HepG2 (cell line): ENCODE data around the gene ELAPOR1. TPM values are rescaled to one million over a fixed set of nuclear protein-coding genes. Genes with fewer than 3 reads are reported as not detected.

ENCODE experiments used
- ATAC-seq: fragments of 200-7000 bp; cut with Tn5 transposase; 3 replicates; pipeline ENCODE4 v1.9.1; 2020; ENCODE audit warnings: mild to moderate bottlenecking, moderate library complexity
- BruUV-seq: library from RNA; stranded (reverse); fragments of 400-500 nt; replicated peaks from 2 replicates; lab custom pipeline; 2021; lab: Mats Ljungman, UMichigan
- CTCF ChIA-PET: fragments of 300-600 bp; formaldehyde crosslinking; extraction: SDS; loops from one replicate; lab custom pipeline; 2021; ENCODE audit warnings: low total read pairs, inconsistent platforms, low intra/inter-chr PET ratio; lab: Yijun Ruan, JAX
- POLR2A ChIA-PET: fragments of 350-600 bp; sonication (Branson Sonifier 250); formaldehyde crosslinking; loops from one replicate; lab custom pipeline; 2020; ENCODE audit warnings: antibody characterized with exemption, inconsistent platforms; lab: Yijun Ruan, JAX
- DNase-seq: peaks from one replicate; pipeline ENCODE4 v3.0.0-alpha.2; 2015; ENCODE audit warnings: low spot score
- FAIRE-seq: peaks from 3 replicates; lab custom pipeline; 2011; peaks lifted over from hg19 to GRCh38; lab: Jason Lieb, UNC
- H2AFZ ChIP-seq: one replicate; pipeline ENCODE4 v1.6.1; 2011; ENCODE audit warnings: low read length, inconsistent platforms
- H3K27ac ChIP-seq: fragments of 300-600 bp; 3 replicates; pipeline ENCODE4 v1.8.0; 2011; ENCODE audit warnings: mixed run types, mild to moderate bottlenecking, mixed read lengths, low read length, inconsistent platforms; ENCODE audit not compliant: insufficient read depth; ENCODE audit errors: extremely low read length
- H3K27me3 ChIP-seq, 2 experiments: fragments of 200-600 bp in 1 of 2; 2 replicates in 1 of 2; 3 replicates in 1 of 2; pipeline versions ENCODE4 v1.6.0 to v1.8.0; 2011; ENCODE audit warnings: low read length in 2 of 2, mild to moderate bottlenecking in 2 of 2, moderate library complexity in 2 of 2, inconsistent platforms in 1 of 2; ENCODE audit not compliant: insufficient read depth in 2 of 2, control insufficient read depth in 1 of 2
- H3K36me3 ChIP-seq, 2 experiments: fragments of 200-600 bp in 1 of 2; replicated peaks in 1 of 2; 2 replicates in 1 of 2; 3 replicates in 1 of 2; pipeline versions ENCODE4 v1.5.1 to v1.8.0; 2011; ENCODE audit warnings: low read length in 2 of 2, inconsistent platforms in 1 of 2; ENCODE audit not compliant: insufficient read depth in 2 of 2, control insufficient read depth in 1 of 2
- H3K4me1 ChIP-seq: 2 replicates; pipeline ENCODE4 v1.5.1; 2012; ENCODE audit warnings: low read length, inconsistent platforms; ENCODE audit not compliant: insufficient read depth
- H3K4me2 ChIP-seq: 2 replicates; pipeline ENCODE4 v1.6.0; 2011; ENCODE audit warnings: low read depth, low read length, inconsistent platforms
- H3K4me3 ChIP-seq, 3 experiments: fragments of 200-600 bp in 1 of 3; sonication (generic), shearing (Covaris generic) in 1 of 3; replicated peaks in 1 of 3; 2 replicates each; pipeline ENCODE4 v1.5.1; 2011 to 2016; ENCODE audit warnings: low read length in 3 of 3, inconsistent platforms in 2 of 3, low read depth in 2 of 3, mild to moderate bottlenecking in 2 of 3, control low read depth in 1 of 3, mixed read lengths in 1 of 3; ENCODE audit not compliant: insufficient read depth in 1 of 3
- H3K79me2 ChIP-seq: one replicate; pipeline ENCODE4 v1.6.1; 2011; ENCODE audit warnings: low read length, inconsistent platforms; ENCODE audit not compliant: insufficient read depth
- H3K9ac ChIP-seq: 2 replicates; pipeline ENCODE4 v1.6.0; 2011; ENCODE audit warnings: mild to moderate bottlenecking, low read depth, low read length, inconsistent platforms; ENCODE audit not compliant: insufficient read depth
- H3K9me3 ChIP-seq: 2 replicates; pipeline ENCODE4 v1.5.1; 2012; ENCODE audit warnings: mild to moderate bottlenecking, low read length
- H4K20me1 ChIP-seq: 2 replicates; pipeline ENCODE4 v1.6.0; 2011; ENCODE audit warnings: inconsistent platforms, mild to moderate bottlenecking, low read length, moderate library complexity; ENCODE audit not compliant: insufficient read depth
- E2F2 ChIP-seq: sonication (generic); formaldehyde crosslinking; IDR thresholded peaks from 2 replicates; pipeline ENCODE4 v1.4.0; 2020; ENCODE audit warnings: missing genetic modification reagents, borderline replicate concordance
- LCORL ChIP-seq, 2 experiments: fragments of 450-650 bp in 1 of 2; sonication (generic) in 1 of 2; formaldehyde crosslinking in 1 of 2; IDR thresholded peaks; 2 replicates each; pipeline versions ENCODE4 v1.5.0 to v1.6.1; 2017 to 2020; ENCODE audit warnings: antibody characterized with exemption in 1 of 2, missing genetic modification reagents in 1 of 2
- NFE2 ChIP-seq: sonication (generic); formaldehyde crosslinking; IDR thresholded peaks from 2 replicates; pipeline ENCODE4 v1.4.0; 2020; ENCODE audit warnings: missing genetic modification reagents
- RARA ChIP-seq: IDR thresholded peaks from 2 replicates; pipeline ENCODE4 v1.6.1; 2016; ENCODE audit warnings: missing genetic modification reagents, missing compliant biosample characterization
- RORA ChIP-seq: sonication (generic); formaldehyde crosslinking; IDR thresholded peaks from 2 replicates; pipeline ENCODE4 v1.5.0; 2020; ENCODE audit warnings: mild to moderate bottlenecking, missing genetic modification reagents, moderate library complexity
- THYN1 ChIP-seq: sonication (generic); formaldehyde crosslinking; IDR thresholded peaks from 2 replicates; pipeline ENCODE4 v1.8.1; 2023; ENCODE audit warnings: low read depth, mild to moderate bottlenecking, moderate library complexity, missing genetic modification reagents, borderline replicate concordance
- XRCC5 ChIP-seq: fragments of 200-400 bp; formaldehyde crosslinking; optimal IDR thresholded peaks from 2 replicates; pipeline ENCODE3; 2017; ENCODE audit warnings: mild to moderate bottlenecking, low read length
- ZFP36L2 ChIP-seq: sonication (generic); formaldehyde crosslinking; IDR thresholded peaks from 2 replicates; pipeline ENCODE4 v1.4.0; 2020; ENCODE audit warnings: missing genetic modification reagents
- ZNF354B ChIP-seq: sonication (generic); formaldehyde crosslinking; IDR thresholded peaks from 2 replicates; pipeline ENCODE4 v1.8.0; 2022; ENCODE audit warnings: mild to moderate bottlenecking, missing genetic modification reagents
- ZNF547 ChIP-seq: sonication (generic); formaldehyde crosslinking; IDR thresholded peaks from 2 replicates; pipeline ENCODE4 v1.5.1; 2020; ENCODE audit warnings: mild to moderate bottlenecking, missing genetic modification reagents
- ZNF687 ChIP-seq: sonication (generic); formaldehyde crosslinking; IDR thresholded peaks from 2 replicates; pipeline ENCODE4 v1.5.1; 2020; ENCODE audit warnings: mild to moderate bottlenecking, missing genetic modification reagents, moderate library complexity
- ZNF761 ChIP-seq: sonication (generic); formaldehyde crosslinking; conservative IDR thresholded peaks from 2 replicates; pipeline ENCODE4 v1.4.0; 2020; ENCODE audit warnings: mild to moderate bottlenecking, missing genetic modification reagents
- ZNF768 ChIP-seq: sonication (generic); formaldehyde crosslinking; IDR thresholded peaks from 2 replicates; pipeline ENCODE4 v1.4.0; 2020; ENCODE audit warnings: missing genetic modification reagents
- WGBS: methylation state at CpG from one replicate; pipeline ENCODE4 v1.1.6; 2017; ENCODE audit warnings: low lambda C conversion rate; 5-methylcytosine and 5-hydroxymethylcytosine counted together
- in situ Hi-C: cut with HindIII; loops from 2 replicates; pipeline ENCODE4 v1.10.0; 2017; ENCODE audit warnings: low pct_unique_long_range_greater_than_20kb; ENCODE audit not compliant: extremely low pct_ligation_motif_present
- intact Hi-C: fragments of 100-400 bp; cut with micrococcal nuclease; formaldehyde crosslinking; loops from one replicate; pipeline ENCODE4 v1.10.0; 2022; ENCODE audit not compliant: unreplicated experiment
- polyA plus RNA-seq, 8 experiments: library from polyadenylated mRNA; depleted of rRNA in 3 of 8; stranded (reverse) in 7 of 8; unstranded in 1 of 8; fragments of >200 nt; fragmentation: Illumina TruSeq in 4 of 8; extraction: Trizol in 4 of 8; gene quantifications; 2 replicates each; pipeline versions ENCODE4 v1.2.1 to v1.2.3, GENCODE V29; 2011 to 2016; ENCODE audit warnings: low read depth in 4 of 8, missing spikeins in 1 of 8, mixed read lengths in 1 of 8; ENCODE audit not compliant: insufficient read depth in 1 of 8
- total RNA-seq, 5 experiments: library from RNA; depleted of rRNA; stranded (reverse); fragments of >200 nt; fragmentation: Illumina TruSeq; extraction: Trizol; gene quantifications; 2 replicates each; pipeline ENCODE4 v1.2.3, GENCODE V29; 2016; ENCODE audit warnings: low read depth in 1 of 5
- TF ChIP-seq, protein P1 (sequence below): sonication (generic); formaldehyde crosslinking; IDR thresholded peaks from 2 replicates; pipeline ENCODE4; 2020; ENCODE audit warnings: missing genetic modification reagents, mild to moderate bottlenecking, borderline replicate concordance

ELAPOR1 gene
- total and polyA plus RNA-seq, 2 of the 13 experiments (the other 11 are each of a cell fraction or from before 2014, with no cell fraction given) = 0.13 to 0.20 TPM

- TF ChIP-seq E2F2 (CRISPR knock-in tag) (no peak), THYN1 (CRISPR knock-in tag) (no peak), ZNF547 (CRISPR knock-in tag) (no peak)
Observed at GRCh38 chr1:109107785-109108184, 6.1 kb upstream of the ELAPOR1 start (continued).

DNA sequence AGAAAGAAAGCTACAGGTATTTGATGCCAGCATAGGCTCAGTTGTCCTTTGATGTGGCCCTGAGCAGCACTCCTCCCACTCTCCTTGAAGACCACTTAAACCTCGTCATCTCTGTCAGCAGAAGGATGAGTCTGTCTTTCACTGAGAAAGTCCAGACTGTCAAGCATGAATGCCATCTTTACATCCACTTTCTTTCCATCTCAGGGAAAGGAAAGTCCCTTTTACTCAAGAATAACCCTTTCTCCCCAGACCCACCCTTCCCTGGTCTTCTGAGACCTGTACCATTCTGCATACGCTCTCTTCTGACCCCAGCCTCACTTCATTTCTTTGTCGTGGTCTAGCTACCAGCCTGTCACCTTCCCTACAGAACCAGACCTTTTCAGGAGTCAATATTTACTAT is 4.0 kb upstream of the ELAPOR1 start:
- intact Hi-C loops (loop anchor here (5.0 to 10.0 kb wide), 2 partner anchors 82 to 145 kb away; partner anchors contain the start of gene CLCC1), in situ Hi-C loops (no loop called here)
- CTCF ChIA-PET = no interaction called here
- H3K27me3 ChIP-seq = peaks cover 2 to 36% of the 10 kb centered on the region in 2 experiments; a peak in 4 of 5 replicates
- FAIRE-seq (no peak), ATAC-seq (no peak), DNase-seq (no peak)
- H3K4me3 ChIP-seq = no peak overlapping the region
- no peak overlapping the region for H3K9ac ChIP-seq
- WGBS = 16% methylated on average over 3 of the region's 3 CpGs
- no peak overlapping the region for H3K4me2 ChIP-seq
- POLR2A ChIA-PET = interaction anchor here (5.2 kb wide), 1 partner anchor 10 kb away, joined by 46 read pairs; no protein-coding TSS in a partner anchor
- no peak overlapping the region for H3K27ac ChIP-seq
- peaks cover 28% of the 10 kb centered on the region for H3K4me1 ChIP-seq
- H3K36me3 ChIP-seq = no peaks in the 10 kb centered on the region
- BruUV-seq = no TSS peak
- H3K79me2 ChIP-seq = no peaks in the 10 kb centered on the region
- H4K20me1 ChIP-seq = no peaks in the 10 kb centered on the region
- no peak overlapping the region for H2AFZ ChIP-seq
- no peak for TF ChIP-seq RORA (CRISPR knock-in tag)
- no peak for TF ChIP-seq ZNF761
- no peak for TF ChIP-seq ZFP36L2 (CRISPR knock-in tag)
- TF ChIP-seq ZNF768 (CRISPR knock-in tag) = no peak
- TF ChIP-seq, protein P1, sequence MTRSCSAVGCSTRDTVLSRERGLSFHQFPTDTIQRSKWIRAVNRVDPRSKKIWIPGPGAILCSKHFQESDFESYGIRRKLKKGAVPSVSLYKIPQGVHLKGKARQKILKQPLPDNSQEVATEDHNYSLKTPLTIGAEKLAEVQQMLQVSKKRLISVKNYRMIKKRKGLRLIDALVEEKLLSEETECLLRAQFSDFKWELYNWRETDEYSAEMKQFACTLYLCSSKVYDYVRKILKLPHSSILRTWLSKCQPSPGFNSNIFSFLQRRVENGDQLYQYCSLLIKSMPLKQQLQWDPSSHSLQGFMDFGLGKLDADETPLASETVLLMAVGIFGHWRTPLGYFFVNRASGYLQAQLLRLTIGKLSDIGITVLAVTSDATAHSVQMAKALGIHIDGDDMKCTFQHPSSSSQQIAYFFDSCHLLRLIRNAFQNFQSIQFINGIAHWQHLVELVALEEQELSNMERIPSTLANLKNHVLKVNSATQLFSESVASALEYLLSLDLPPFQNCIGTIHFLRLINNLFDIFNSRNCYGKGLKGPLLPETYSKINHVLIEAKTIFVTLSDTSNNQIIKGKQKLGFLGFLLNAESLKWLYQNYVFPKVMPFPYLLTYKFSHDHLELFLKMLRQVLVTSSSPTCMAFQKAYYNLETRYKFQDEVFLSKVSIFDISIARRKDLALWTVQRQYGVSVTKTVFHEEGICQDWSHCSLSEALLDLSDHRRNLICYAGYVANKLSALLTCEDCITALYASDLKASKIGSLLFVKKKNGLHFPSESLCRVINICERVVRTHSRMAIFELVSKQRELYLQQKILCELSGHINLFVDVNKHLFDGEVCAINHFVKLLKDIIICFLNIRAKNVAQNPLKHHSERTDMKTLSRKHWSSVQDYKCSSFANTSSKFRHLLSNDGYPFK (CRISPR knock-in tag) = no peak
- no peak for TF ChIP-seq LCORL (IDR thresholded peaks at IDR 0.05)
- no peak for TF ChIP-seq LCORL (CRISPR knock-in tag; IDR thresholded peaks at IDR 0.05)
- TF ChIP-seq RARA = no peak
- no peak for TF ChIP-seq ZNF687 (CRISPR knock-in tag)
- TF ChIP-seq XRCC5 = no peak
- no peak for TF ChIP-seq ZNF354B
- TF ChIP-seq NFE2 (CRISPR knock-in tag) = no peak
- no peaks in the 10 kb centered on the region for H3K9me3 ChIP-seq
